Mucosa of rectum (tissue), 2 donors: ENCODE measurements around the gene CYP2S1.
"Not testable (repeated sequence)": the region's sequence is repeated elsewhere in the genome, so short reads cannot be mapped to it uniquely, and the experiment has no call there.

Experiments used
- H3K27ac ChIP-seq, 2 donors: one replicate each; pipeline ENCODE4 v1.7.0; 2013; ENCODE audit warnings: inconsistent platforms in 2 of 2, low read depth in 2 of 2, low read length in 2 of 2
- H3K27me3 ChIP-seq, 2 donors: one replicate each; pipeline ENCODE4 v1.7.0; 2013; ENCODE audit warnings: low read length in 2 of 2; ENCODE audit not compliant: control insufficient read depth in 2 of 2, insufficient read depth in 2 of 2
- H3K36me3 ChIP-seq, 2 donors: one replicate each; pipeline ENCODE4 v1.7.0; 2013; ENCODE audit warnings: low read length in 2 of 2; ENCODE audit not compliant: control insufficient read depth in 2 of 2, insufficient read depth in 2 of 2
- H3K4me1 ChIP-seq, 2 donors: one replicate each; pipeline ENCODE4 v1.7.0; 2013; ENCODE audit warnings: low read length in 2 of 2, mild to moderate bottlenecking in 1 of 2; ENCODE audit not compliant: control insufficient read depth in 2 of 2, insufficient read depth in 2 of 2
- H3K4me3 ChIP-seq, 2 donors: one replicate each; pipeline ENCODE4 v1.7.0; 2013; ENCODE audit warnings: low read length in 2 of 2
- H3K9ac ChIP-seq, 2 donors: one replicate each; pipeline ENCODE4 v1.7.0; 2013; ENCODE audit warnings: low read length in 2 of 2, low read depth in 1 of 2, mild to moderate bottlenecking in 1 of 2
- H3K9me3 ChIP-seq, 2 donors: one replicate each; pipeline ENCODE4 v1.7.0; 2013; ENCODE audit warnings: low read length in 2 of 2; ENCODE audit not compliant: control insufficient read depth in 2 of 2
- donor health status: healthy.
- donor health status: Normal muscosa, but diverticular disease.

The CYP2S1 gene

GRCh38 chr19:41192574-41193429 lies at the start of gene CYP2S1:
Gene CYP2S1, plus strand, starts transcription at chr19:41193219. Its CDS starts 46 bp downstream, at chr19:41193265.
- H3K36me3 ChIP-seq: peaks cover 0 to 2% of the 10 kb centered on the region in 2 donors
- H3K4me3 ChIP-seq: peak within 1 kb of the TSS; percentile 71 to 75
- peaks cover 0 to 6% of the 10 kb centered on the region in 2 donors for H3K27me3 ChIP-seq
- peak within 1 kb of the TSS; percentile 65 to 93 for H3K9ac ChIP-seq
- H3K4me1 ChIP-seq: peaks cover 13 to 25% of the 10 kb centered on the region in 2 donors
- no peaks in the 10 kb centered on the region for H3K9me3 ChIP-seq
- H3K27ac ChIP-seq: peak within 1 kb of the TSS; percentile 72 to 74

- Histone ChIP-seq H3K4me1 (peaks cover 0 to 4% of the 10 kb centered on the region in 2 donors), H3K27ac (no peak overlapping the region)
Measured at GRCh38 chr19:41144403-41144802, 48.6 kb upstream of the CYP2S1 start.

GRCh38 chr19:41149831-41150230 lies 43.2 kb upstream of the CYP2S1 start:
- Histone ChIP-seq H3K9me3 (no peaks in the 10 kb centered on the region), H3K27me3 (no peaks in the 10 kb centered on the region), H3K36me3 (no peaks in the 10 kb centered on the region), H3K27ac (no peak overlapping the region), H3K4me1 (no peaks in the 10 kb centered on the region), H3K9ac (no peak overlapping the region), H3K4me3 (no peak overlapping the region)

More at GRCh38 chr19:41144403-41144802, 48.6 kb upstream of the CYP2S1 start:
- H3K9me3 ChIP-seq: no peaks in the 10 kb centered on the region
- no peaks in the 10 kb centered on the region for H3K36me3 ChIP-seq
- H3K9ac ChIP-seq: no peak overlapping the region
- H3K27me3 ChIP-seq: no peaks in the 10 kb centered on the region
- no peak overlapping the region for H3K4me3 ChIP-seq

GRCh38 chr19:41150986-41151385 lies 42.0 kb upstream of the CYP2S1 start:
- H3K36me3 ChIP-seq, H3K27ac ChIP-seq, H3K27me3 ChIP-seq, H3K9me3 ChIP-seq, H3K4me1 ChIP-seq, H3K9ac ChIP-seq, H3K4me3 ChIP-seq: not testable (repeated sequence)

- Histone ChIP-seq H3K36me3 (no peaks in the 10 kb centered on the region), H3K4me3 (no peak overlapping the region), H3K9me3 (no peaks in the 10 kb centered on the region), H3K4me1 (peaks cover 1 to 3% of the 10 kb centered on the region in 2 donors), H3K9ac (no peak overlapping the region), H3K27ac (no peak overlapping the region), H3K27me3 (no peaks in the 10 kb centered on the region)
Measured at GRCh38 chr19:41154060-41154459, 39.0 kb upstream of the CYP2S1 start.

GRCh38 chr19:41156207-41156606 lies 36.8 kb upstream of the CYP2S1 start:
- Histone ChIP-seq H3K27me3 (no peaks in the 10 kb centered on the region), H3K9ac (no peak overlapping the region), H3K27ac (no peak overlapping the region), H3K4me1 (peaks cover 3 to 6% of the 10 kb centered on the region in 2 donors), H3K9me3 (no peaks in the 10 kb centered on the region), H3K36me3 (no peaks in the 10 kb centered on the region), H3K4me3 (no peak overlapping the region)

- H3K4me1 ChIP-seq: peaks cover 3 to 6% of the 10 kb centered on the region in 2 donors
- no peaks in the 10 kb centered on the region for H3K27me3 ChIP-seq
- H3K4me3 ChIP-seq: no peak overlapping the region
- no peaks in the 10 kb centered on the region for H3K9me3 ChIP-seq
- H3K36me3 ChIP-seq: no peaks in the 10 kb centered on the region
- H3K9ac ChIP-seq: no peak overlapping the region
- no peak overlapping the region for H3K27ac ChIP-seq
Measured at GRCh38 chr19:41159881-41160280, 33.1 kb upstream of the CYP2S1 start.

- Histone ChIP-seq H3K27ac (no peak overlapping the region), H3K9ac (no peak overlapping the region), H3K4me1 (peaks cover 21% of the 10 kb centered on the region in 2 donors), H3K4me3 (no peak overlapping the region), H3K9me3 (no peaks in the 10 kb centered on the region), H3K27me3 (no peaks in the 10 kb centered on the region), H3K36me3 (no peaks in the 10 kb centered on the region)
Measured at GRCh38 chr19:41161903-41162302, 31.1 kb upstream of the CYP2S1 start.

- H3K9me3 ChIP-seq: no peaks in the 10 kb centered on the region
- no peaks in the 10 kb centered on the region for H3K36me3 ChIP-seq
- peaks cover 22 to 27% of the 10 kb centered on the region in 2 donors for H3K4me1 ChIP-seq
- H3K27ac ChIP-seq: peak overlapping the region; percentile 92 to 93
- H3K4me3 ChIP-seq: peak overlapping the region; percentile 38 to 50
- peak overlapping the region; percentile 26 to 67 for H3K9ac ChIP-seq
- H3K27me3 ChIP-seq: no peaks in the 10 kb centered on the region
Measured at GRCh38 chr19:41166944-41167804, 25.8 kb upstream of the CYP2S1 start.
